GM18858 (cell line): ENCODE data around the gene PGAP6.
"Not testable (repeated sequence)": the region's sequence is repeated elsewhere in the genome, so short reads cannot be mapped to it uniquely, and the experiment has no call there.

ENCODE experiments used
- ATAC-seq: cut with Tn5 transposase; IDR thresholded peaks from one replicate; pipeline ENCODE4 v1.9.1; 2021; ENCODE audit not compliant: unreplicated experiment

PGAP6 gene

DNA sequence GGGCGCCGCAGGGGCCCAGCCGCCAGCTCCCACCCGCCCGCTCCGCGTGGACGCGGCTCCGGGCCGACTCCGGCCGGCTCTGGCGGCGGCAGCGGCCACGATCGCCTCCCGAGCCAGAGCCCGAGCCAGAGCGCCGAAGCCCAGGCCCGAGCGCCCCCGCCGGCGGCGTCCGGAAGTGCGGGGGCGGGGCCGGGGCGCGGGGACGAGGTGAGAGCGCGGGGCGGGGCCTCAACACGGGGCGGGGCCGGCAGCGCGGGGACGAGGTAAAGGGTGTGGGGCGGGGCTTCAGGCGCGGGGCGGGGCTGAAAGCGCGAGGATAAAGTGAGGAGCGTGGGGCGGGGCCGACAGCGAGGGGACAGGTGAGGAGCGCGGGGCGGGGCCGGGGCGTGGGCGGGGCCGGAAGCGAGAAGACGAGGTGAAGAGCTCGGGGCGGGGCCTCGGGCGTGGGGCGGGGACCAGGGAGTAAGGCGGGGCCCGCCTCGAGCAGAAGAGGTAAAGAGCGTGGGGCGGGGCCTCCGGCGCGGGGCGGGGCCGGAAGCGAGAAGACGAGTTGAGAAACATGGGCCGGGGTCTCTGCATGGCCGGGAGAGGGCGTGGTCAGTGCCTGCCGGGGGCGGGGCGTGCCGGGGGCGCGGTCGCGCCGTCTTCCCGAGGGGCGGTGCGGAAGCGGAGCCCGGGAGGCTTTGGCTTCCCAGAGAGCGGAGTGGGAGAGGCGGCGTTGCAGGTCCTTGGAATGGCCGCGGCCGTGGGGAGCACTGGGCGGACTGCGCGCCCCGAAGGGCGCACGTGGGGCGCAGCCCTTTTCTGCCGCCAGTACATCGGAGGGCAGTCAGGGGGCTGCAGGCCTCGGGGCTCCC lies 29.0 kb downstream of the PGAP6 start, which contains the start of gene AXIN1:
AXIN1 (minus strand) TSS at position 177 of the 857 bp plus-strand sequence. CDS start 5,698 bp downstream, outside the sequence.
- ATAC-seq, result peak; percentile 46

DNA sequence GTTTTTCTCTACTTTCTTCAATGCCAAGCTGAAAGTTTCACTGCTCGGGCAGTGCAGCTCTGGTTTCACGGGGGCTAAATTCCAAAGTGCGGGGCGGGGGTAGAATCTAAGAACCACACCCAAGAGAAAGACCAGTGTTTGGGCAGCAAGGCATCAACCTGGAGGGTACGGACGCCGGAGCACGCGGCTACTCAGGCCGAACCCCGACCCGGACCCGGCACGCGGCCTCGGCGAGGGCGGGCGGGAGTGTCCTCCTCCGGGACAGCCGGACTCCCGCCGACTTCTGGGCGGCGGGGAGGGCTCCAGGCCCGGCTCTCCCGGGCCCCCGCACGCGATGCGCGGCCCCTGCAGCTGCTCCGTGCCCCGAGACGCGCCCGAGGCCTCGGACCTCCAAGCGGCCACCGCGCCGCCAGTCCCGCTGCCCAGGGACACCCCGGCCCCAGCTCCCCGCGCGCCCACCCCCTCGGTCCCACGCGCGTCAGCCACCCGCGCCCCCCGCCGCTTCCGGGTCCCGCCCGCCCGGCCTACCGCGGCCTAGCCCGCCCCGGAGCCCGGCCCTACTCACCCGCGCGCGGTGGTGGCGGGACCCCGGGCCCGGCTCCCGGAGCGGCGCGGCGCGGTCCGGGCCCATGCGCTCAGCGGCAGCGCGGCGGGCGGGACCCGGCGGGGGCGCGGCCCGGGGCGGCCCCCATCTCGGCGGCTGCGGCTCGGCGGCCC lies 29.8 kb downstream of the PGAP6 start:
- peak; percentile 13 for ATAC-seq

DNA sequence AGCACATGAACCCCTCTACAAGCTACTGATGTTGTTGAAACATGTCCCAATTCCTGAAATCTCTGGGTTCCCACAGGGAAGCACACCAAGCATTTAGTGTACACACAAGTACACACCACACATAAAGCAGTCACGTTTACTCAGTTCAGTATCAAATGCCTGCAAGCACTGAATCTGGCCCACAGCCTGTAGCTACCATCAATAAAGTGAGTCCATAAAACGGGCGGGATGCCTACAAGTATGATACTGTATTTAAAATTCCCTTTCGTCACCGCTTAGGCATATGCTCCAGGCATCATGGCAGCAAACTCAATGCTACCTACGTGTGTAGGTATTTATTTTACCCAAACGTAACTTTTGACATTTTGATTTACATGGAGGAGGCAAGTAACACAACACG lies 31.6 kb downstream of the PGAP6 start:
- no peak for ATAC-seq

DNA sequence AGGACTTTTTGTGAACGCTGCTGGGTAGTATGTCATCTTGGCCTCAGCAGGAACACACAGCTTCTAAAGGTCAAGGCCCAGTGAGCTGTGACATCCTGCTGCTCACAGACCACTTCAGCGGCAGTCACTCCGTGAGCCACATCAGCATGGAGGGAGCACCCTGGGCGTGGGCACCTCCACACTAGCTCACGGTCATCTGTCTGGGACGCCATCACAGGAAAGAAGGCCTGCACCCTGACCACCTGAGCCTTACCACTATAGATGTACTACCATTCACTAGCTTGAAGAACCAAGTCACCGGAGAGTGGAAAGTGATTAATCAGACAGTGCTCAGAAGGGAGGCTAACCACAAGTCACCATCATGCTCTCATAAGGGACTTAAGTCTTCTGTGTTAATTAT lies 32.6 kb downstream of the PGAP6 start:
- no peak for ATAC-seq

GRCh38 chr16:348495-348894 lies 33.3 kb downstream of the PGAP6 start:
- ATAC-seq, result not testable (repeated sequence)

DNA sequence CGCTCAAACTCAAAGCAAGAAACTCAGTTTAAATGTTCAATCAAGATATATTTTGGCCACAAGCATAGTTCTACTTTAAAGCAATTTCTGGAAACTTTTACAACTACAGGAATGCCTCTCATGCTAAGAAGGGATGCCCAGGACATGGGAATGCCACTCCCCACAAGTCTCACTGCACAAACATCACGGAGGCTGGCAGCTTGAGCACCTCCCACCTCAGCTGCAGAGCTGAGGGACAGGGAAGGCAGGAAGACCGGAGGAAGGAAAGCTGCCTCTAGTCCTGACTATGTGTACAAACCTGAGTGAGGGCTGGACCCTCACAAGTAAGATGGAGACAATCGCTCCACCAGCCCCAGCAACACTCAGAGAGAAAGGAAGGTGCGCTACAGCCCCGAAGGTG lies 34.6 kb downstream of the PGAP6 start:
- ATAC-seq, result no peak

DNA sequence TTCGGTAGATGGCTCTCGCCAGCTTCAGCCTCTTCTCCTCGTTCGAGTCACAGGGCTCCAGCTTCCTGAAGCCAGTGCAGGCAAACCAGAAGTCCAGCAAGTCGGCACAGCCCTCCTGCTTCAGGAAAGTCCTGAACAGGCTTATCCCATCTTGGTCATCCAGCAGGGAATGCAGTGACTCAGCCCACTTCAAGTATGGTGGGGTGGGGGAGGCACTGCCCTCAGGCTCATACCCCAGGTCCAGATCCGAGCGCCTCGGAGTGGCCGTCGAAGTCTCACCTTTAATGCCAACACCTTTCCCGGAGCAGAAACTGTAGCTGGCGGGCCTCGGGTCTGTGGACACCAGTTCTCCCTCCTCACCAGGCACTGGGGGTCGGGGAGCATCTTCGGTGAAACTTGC lies 35.2 kb downstream of the PGAP6 start:
- ATAC-seq, result no peak

- no peak for ATAC-seq
Observed at GRCh38 chr16:345772-346171, 36.0 kb downstream of the PGAP6 start.

- no peak for ATAC-seq
Observed at GRCh38 chr16:342455-343213, 39.1 kb downstream of the PGAP6 start.

DNA sequence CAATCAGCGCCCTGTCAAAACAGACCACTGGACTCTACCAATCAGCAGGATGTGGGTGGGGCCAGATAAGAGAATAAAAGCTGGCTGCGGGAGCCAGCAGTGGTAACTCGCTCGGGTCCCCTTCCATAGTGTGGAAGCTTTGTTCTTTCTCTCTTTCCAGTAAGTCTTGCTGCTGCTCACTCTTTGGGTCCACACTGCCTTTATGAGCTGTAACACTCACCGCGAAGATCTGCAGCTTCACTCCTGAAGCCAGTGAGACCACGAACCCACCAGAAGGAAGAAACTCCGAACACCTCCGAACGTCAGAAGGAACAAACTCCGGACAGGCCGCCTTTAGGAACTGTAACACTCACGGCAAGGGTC lies 39.8 kb downstream of the PGAP6 start:
- ATAC-seq, result not testable (repeated sequence)

- ATAC-seq, result not testable (repeated sequence)
Observed at GRCh38 chr16:341095-341973, 40.4 kb downstream of the PGAP6 start.

GRCh38 chr16:340370-341091 lies 41.2 kb downstream of the PGAP6 start:
- no peak for ATAC-seq

DNA sequence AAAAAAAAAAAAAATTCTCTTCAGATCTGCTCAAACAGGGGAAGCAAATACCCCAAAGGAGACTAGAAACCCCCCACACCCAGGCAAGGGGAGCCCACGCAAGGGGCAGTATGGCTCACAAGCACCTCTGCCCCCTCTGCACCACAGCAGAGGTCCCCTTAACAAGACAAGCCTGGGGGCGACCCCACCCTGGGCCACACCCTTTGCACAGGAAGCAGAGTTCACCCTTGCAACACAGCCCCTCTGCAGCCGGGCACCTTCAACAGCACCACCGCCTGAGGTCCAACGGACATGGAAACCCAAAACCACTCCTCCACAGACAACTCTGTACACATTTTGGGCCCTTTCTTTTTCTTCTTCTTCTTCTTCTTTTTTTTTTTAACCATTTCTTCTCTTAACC lies 42.1 kb downstream of the PGAP6 start:
- no peak for ATAC-seq

- no peak for ATAC-seq
Observed at GRCh38 chr16:337975-338575, 43.7 kb downstream of the PGAP6 start.

DNA sequence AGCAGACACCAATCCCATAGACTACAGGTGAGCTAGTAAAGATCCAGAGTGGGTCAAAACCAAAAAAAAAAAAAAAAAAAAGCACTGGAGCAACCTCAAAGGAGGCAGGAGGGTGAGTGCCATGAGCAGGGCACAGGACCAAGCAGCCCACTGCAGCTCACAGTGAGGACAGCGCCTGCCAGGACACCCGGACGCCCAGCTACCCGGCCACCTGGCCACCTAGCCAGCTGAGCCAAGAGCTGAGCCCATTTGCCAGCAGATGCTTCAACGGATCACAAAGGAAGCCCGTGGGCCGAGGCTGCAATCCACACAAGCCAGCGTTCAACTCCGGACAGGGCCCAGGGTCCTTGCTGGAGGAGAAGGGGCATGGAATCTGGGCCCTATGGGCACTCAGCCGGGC lies 44.3 kb downstream of the PGAP6 start:
- ATAC-seq, result no peak

DNA sequence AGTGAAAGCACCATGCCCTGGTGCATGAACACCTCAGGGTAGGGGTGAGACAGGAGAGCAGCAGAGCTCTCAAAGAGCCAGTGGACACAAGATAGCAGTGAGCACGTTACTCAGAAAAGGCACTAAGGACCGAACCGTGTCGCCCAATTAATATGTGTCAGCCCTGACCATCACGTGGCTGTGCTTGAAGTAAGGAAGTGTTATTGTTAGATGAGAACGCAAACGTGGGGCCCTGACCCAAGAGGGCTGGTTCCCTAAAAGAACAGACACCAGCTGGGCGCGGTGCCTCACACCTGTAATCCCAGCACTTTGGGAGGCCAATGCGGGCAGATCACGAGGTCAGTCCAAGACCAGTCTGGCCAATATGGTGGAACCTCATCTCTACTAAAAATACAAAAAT lies 45.5 kb downstream of the PGAP6 start:
- no peak for ATAC-seq

DNA sequence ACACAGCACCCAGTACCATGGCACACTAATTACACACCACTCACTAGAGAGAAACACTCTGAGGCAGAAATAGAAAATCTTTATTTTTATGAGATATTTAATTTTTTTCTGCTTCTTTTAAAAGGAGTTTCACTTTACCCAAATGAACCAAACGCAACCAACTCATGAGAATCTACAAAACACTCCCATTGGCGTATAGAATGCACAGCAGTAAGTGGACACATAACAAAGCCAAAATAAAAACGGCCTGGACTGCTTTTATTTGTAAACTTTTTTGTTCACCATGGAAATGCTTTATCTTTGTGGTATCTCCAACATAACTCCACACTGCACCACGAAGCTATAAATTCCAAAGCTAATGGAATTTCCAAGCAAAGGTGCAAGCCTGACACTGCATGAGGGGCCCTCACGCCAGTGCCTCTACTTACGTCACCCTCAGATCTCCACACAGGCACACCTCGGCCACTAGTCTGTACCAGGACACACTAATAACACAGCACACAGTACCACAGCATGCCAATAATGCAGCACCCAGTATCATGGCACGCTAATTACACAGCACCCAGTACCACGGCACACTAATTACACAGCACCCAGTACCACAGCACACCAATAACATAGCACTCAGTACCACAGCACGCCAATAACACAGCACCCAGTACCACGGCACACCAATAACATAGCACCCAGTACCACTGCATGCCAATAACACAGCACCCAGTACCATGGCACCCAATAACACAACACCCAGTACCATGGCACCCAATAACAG lies 46.7 kb downstream of the PGAP6 start:
- ATAC-seq, result not testable (repeated sequence)

DNA sequence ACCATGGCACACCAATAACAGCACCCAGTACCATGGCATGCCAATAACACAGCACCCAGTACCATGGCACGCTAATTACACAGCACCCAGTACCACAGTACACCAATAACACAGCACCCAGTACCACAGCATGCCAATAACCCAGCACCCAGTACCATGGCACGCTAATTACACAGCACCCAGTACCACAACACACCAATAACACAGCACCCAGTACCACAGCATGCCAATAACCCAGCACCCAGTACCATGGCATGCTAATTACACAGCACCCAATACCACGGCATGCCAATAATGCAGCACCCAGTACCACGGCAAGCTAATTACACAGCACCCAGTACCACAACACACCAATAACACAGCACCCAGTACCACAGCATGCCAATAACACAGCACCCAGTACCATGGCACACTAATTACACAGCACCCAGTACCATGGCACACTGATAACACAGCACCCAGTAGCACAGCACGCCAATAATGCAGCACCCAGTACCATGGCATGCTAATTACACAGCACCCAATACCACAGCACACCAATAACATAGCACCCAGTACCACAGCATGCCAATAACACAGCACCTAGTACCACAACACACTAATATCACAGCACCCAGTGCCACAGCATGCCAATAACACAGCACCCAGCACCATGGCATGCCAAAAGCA lies 47.5 kb downstream of the PGAP6 start:
- not testable (repeated sequence) for ATAC-seq
